Right lobe of liver (tissue), 6 donors: ENCODE results near the gene APOL6. TPM values are rescaled to one million over a fixed set of nuclear protein-coding genes. Genes with fewer than 3 reads are reported as not detected.

ENCODE experiments used
- ATAC-seq, 4 donors: fragments of 200-7000 bp; cut with Tn5 transposase; one replicate each; pipeline ENCODE4 v1.9.1; 2020; ENCODE audit warnings: mild to moderate bottlenecking in 4 of 4, moderate library complexity in 4 of 4
- DNase-seq, 3 donors: peaks; one replicate each; pipeline ENCODE4 v3.0.0-alpha.2; 2020
- H3K27ac ChIP-seq, 3 donors: fragments of 200-600 bp; one replicate each; pipeline ENCODE4 v1.8.0; 2022
- H3K27me3 ChIP-seq, 2 donors: fragments of 200-600 bp; one replicate each; pipeline ENCODE4 v1.8.0; 2022
- H3K36me3 ChIP-seq, 4 donors: fragments of 200-600 bp; sonication (generic) in 1 of 4; one replicate each; pipeline versions ENCODE4 v1.5.1 to v1.8.0; 2017 to 2022; ENCODE audit warnings: control low read depth in 1 of 4
- H3K4me1 ChIP-seq, 4 donors: fragments of 200-600 bp; sonication (generic) in 1 of 4; one replicate each; pipeline versions ENCODE4 v1.5.1 to v1.8.0; 2017 to 2022; ENCODE audit warnings: control low read depth in 1 of 4
- H3K4me3 ChIP-seq, 3 donors: fragments of 200-600 bp; one replicate each; pipeline ENCODE4 v1.8.0; 2022
- H3K9me3 ChIP-seq, 4 donors: fragments of 200-600 bp; sonication (generic) in 1 of 4; one replicate each; pipeline versions ENCODE4 v1.5.1 to v1.8.0; 2017 to 2022; ENCODE audit warnings: control low read depth in 1 of 4
- CTCF ChIP-seq, 4 donors: fragments of 200-600 bp in 3 of 4; fragments of 450-650 bp in 1 of 4; IDR thresholded peaks; one replicate each; pipeline versions ENCODE4 v1.5.1 to v1.8.0; 2016 to 2022; ENCODE audit warnings: antibody characterized with exemption in 4 of 4, mild to moderate bottlenecking in 2 of 4
- POLR2A ChIP-seq: fragments of 450-650 bp; IDR thresholded peaks from one replicate; pipeline ENCODE4 v1.6.1; 2017; ENCODE audit warnings: antibody characterized with exemption, mild to moderate bottlenecking
- WGBS: methylation state at CpG from one replicate; pipeline ENCODE4 v1.1.6; 2018; ENCODE audit warnings: low coverage, low lambda C conversion rate; ENCODE audit not compliant: insufficient coverage; ENCODE audit errors: missing lambda C conversion rate; 5-methylcytosine and 5-hydroxymethylcytosine counted together
- intact Hi-C, 2 donors: fragments of 100-400 bp; cut with DNase I; formaldehyde crosslinking; loops; one replicate each; pipeline versions ENCODE4 v1.11.2 to v1.14.1; 2022
- total RNA-seq, 6 experiments: library from RNA; depleted of rRNA in 2 of 6; stranded (reverse); fragments of >200 nt in 2 of 6; fragmentation: NEBNext Ultra II Directional in 3 of 6; extraction: Animal tissue kit (Norgen Biotek cat#: 25700) in 3 of 6; gene quantifications; one replicate each; pipeline versions ENCODE4 v1.1.0 to v1.2.4, GENCODE V29; 2016 to 2023
- donor health status: DM: no; HTN: yes; CAD: no.
- donor health status: DM: no; HTN: no; CAD: no.
- donor health status: DM: no; HTN: no; CAD: no.
- donor health status: DM: no; HTN: yes; CAD: no.
- donor health status: DM: no; HTN: yes; CAD: no.

APOL6 gene
- total RNA-seq, 6 experiments from 2014 or later: 33.5 to 42.7 (median 39.6) TPM

DNA sequence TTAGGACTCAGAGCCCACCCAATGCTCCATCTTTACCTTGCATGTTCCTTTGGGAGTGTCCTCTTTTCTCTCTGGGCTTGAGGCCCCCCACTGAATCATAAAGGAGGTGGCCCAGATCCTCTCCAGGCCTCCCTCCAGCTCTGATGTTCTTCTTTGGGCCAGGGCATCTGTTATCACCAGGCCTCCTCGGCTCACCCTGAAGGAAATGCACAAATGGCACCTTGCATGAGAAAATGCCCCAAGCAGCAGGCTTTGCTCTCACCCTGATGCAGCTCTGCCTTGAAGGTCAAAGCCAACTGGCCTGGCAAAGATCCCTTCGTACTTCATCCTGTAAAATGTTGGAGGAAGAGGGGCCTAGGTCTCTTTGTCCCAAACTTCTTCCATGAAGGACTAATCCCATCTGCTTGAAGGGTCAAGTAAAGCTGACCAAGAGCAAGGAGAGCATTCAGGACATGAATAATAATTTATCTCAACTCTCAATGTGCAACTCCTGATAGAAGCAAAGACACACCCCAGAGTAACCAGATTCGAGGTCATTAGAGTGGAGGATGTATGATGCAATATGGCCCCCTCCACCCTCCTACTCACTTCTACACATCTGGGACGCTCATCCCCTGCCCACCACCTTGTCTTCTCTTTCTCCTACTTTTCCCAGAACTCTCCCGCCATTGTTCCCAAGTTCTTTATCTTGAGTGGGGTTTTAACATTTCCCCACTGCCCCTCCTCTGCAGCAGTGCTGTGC, 9.5 kb downstream of the APOL6 start:
- ATAC-seq: no peak

GRCh38 chr22:35660291-35661127, 12.3 kb downstream of the APOL6 start:
- Histone ChIP-seq H3K27me3 (no peaks in the 10 kb centered on the region), H3K36me3 (peaks cover 4 to 47% (median 24%) of the 10 kb centered on the region in 4 donors), H3K9me3 (no peaks in the 10 kb centered on the region), H3K4me1 (peaks cover 0 to 55% (median 15%) of the 10 kb centered on the region in 4 donors), H3K4me3 (no peak overlapping the region), H3K27ac (peak overlapping the region in 1 of 3 donors; percentile 13)
- ATAC-seq (peak; percentile 49 to 68 (median 54)), DNase-seq (no peak)
- intact Hi-C loops: no loop called here
- 52% methylated on average over 2 of the region's 2 CpGs for WGBS
- TF ChIP-seq POLR2A: no peak
- no peak for TF ChIP-seq CTCF (IDR thresholded peaks at IDR 0.05)

More for the DNA sequence above, 9.5 kb downstream of the APOL6 start:
- Histone ChIP-seq H3K4me3 (no peak overlapping the region), H3K4me1 (peaks cover 0 to 39% (median 14%) of the 10 kb centered on the region in 4 donors), H3K27me3 (no peaks in the 10 kb centered on the region), H3K36me3 (peaks cover 4 to 47% (median 27%) of the 10 kb centered on the region in 4 donors), H3K27ac (no peak overlapping the region), H3K9me3 (no peaks in the 10 kb centered on the region)
- no peak for DNase-seq
- no peak for TF ChIP-seq POLR2A
- no peak for TF ChIP-seq CTCF (IDR thresholded peaks at IDR 0.05)
- intact Hi-C loops: no loop called here
- 56% methylated on average over 3 of the region's 5 CpGs for WGBS

DNA sequence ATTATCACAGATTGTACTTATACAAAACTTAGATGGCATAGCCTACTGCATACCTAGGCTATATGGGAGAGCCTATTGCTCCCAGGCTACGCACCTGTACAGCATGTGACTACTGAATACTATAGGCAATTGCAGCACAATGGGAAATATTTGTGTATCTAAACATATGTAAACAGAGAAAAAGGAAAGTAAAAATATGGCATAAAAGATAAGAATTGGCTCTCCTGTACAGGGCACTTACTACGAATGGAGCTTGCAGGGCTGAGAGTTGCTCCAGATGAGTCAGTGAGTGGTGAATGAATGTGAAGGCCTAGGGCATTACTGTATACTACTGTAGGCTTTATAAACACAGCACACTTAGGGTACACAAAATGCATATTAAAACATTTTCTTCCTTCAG, 13.2 kb downstream of the APOL6 start:
- intact Hi-C loops: no loop called here
- 44% methylated on average over 1 of the region's 2 CpGs for WGBS
- no peak overlapping the region for H3K4me3 ChIP-seq
- no peaks in the 10 kb centered on the region for H3K27me3 ChIP-seq
- no peak overlapping the region for H3K27ac ChIP-seq
- ATAC-seq: peak in 1 of 4 donors; percentile 51
- TF ChIP-seq CTCF (IDR thresholded peaks at IDR 0.05) (no peak), POLR2A (no peak)
- no peaks in the 10 kb centered on the region for H3K9me3 ChIP-seq
- H3K36me3 ChIP-seq: peaks cover 3 to 40% (median 22%) of the 10 kb centered on the region in 4 donors
- no peak for DNase-seq
- H3K4me1 ChIP-seq: peaks cover 0 to 49% (median 15%) of the 10 kb centered on the region in 4 donors

DNA sequence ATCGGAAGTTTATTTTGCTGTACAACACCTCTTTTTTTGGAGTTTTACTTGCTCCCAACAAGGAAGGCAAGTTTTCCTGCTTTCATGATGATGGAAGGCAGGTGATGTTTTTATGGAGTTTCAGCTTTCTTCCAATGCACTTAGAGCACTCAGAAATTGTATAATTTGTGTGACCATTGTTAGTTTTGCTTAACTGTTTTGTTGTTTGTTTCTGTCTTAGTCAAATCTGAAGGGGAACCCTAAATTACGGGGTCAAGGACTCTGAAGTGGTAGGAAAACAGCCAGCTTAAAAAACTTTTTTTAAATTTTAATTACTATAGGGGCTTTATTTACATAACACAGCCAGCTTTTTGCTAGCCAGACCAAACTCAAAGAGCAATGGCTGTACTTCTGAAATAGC, 14.7 kb downstream of the APOL6 start:
- 37% methylated on average over 2 of the region's 2 CpGs for WGBS
- TF ChIP-seq POLR2A: no peak
- no peak for TF ChIP-seq CTCF (IDR thresholded peaks at IDR 0.05)
- Histone ChIP-seq H3K4me1 (peaks cover 0 to 42% (median 15%) of the 10 kb centered on the region in 4 donors), H3K4me3 (no peak overlapping the region), H3K9me3 (no peaks in the 10 kb centered on the region), H3K27ac (peak overlapping the region in 2 of 3 donors; percentile 7 to 48), H3K27me3 (no peaks in the 10 kb centered on the region), H3K36me3 (peaks cover 0 to 27% (median 14%) of the 10 kb centered on the region in 4 donors)
- DNase-seq (no peak), ATAC-seq (no peak)
- intact Hi-C loops: no loop called here
